GM19324 (cell line): ENCODE measurements around the gene PRPF39.
"Not testable (repeated sequence)": the region's sequence is repeated elsewhere in the genome, so short reads cannot be mapped to it uniquely, and the experiment has no call there.

ENCODE experiments used
- ATAC-seq: cut with Tn5 transposase; IDR thresholded peaks from one replicate; pipeline ENCODE4 v1.9.1; 2021; ENCODE audit warnings: mild to moderate bottlenecking, moderate library complexity; ENCODE audit not compliant: unreplicated experiment, low FRiP score

The PRPF39 gene

DNA sequence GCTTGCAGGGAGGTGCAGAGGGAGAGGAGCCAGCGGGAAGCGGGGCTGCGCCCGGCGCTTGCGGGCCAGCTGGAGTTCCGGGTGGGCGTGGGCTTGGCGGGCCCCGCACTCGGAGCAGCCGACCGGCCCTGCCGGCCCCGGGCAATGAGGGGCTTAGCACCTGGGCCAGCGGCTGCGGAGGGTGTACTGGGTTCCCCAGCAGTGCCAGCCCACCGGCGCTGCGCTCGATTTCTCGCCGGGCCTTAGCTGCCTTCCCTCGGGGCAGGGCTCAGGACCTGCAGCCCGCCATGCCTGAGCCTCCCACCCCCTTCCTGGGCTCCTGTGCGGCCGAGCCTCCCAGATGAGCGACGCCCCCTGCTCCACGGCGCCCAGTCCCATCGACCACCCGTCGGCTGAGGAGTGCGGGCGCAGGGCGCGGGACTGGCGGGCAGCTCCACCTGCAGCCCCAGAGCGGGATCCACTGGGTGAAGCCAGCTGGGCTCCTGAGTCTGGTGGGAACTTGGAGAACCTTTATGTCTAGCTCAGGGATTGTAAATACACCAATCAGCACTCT, 3.4 kb upstream of the PRPF39 start:
- ATAC-seq = not testable (repeated sequence)

DNA sequence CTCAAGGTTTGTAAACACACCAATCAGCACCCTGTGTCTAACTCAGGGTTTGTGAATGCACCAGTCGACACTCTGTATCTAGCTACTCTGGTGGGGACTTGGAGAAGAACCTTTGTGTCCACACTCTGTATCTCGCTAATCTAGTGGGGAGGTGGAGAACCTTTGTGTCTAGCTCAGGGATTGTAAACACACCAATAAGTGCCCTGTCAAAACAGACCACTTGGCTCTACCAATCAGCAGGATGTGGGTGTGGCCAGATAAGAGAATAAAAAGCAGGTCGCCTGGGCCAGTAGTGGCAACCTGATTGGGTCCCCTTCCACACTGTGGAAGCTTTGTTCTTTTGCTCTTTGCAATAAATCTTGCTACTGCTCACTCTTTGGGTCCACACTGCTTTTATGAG, 2.8 kb upstream of the PRPF39 start:
- not testable (repeated sequence) for ATAC-seq

DNA sequence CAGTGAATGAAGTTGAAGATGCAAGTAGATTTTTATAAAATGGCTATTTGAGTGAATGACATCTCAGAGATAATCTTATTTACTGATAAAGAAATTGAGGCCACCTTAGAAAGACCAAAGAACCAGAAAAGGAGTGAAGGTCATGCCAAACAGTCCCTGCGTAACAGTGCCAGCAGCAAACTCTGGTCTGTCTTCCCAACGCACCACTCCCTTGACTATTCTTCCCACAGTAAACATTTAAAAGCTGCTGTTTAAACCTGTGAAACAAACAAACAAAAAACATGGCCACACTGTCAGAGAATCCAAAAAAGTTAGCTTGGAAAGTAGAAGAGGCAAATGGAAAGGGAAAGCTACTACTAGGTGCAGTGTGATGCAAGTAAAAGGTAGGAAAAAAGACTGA, 1.5 kb upstream of the PRPF39 start:
- no peak for ATAC-seq

DNA sequence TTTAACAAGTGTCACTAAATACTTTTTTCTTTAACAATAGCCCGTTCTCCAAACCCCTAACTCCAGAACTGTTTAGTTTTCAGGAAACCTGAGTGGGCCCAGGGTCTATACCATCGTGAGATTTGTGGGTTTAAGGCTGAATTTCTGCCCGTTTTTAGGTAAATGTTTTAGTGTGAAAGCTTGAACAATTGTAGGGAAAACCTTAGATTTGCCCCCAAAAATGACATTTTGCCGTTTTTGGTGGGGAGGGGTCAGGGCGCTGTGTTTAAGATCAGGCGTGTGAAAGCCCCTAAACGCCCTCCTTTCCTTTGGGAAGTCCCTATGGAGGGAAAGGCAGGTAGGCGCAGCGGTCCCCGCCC, 320 bp upstream of the PRPF39 start:
- peak; percentile 4 for ATAC-seq

DNA sequence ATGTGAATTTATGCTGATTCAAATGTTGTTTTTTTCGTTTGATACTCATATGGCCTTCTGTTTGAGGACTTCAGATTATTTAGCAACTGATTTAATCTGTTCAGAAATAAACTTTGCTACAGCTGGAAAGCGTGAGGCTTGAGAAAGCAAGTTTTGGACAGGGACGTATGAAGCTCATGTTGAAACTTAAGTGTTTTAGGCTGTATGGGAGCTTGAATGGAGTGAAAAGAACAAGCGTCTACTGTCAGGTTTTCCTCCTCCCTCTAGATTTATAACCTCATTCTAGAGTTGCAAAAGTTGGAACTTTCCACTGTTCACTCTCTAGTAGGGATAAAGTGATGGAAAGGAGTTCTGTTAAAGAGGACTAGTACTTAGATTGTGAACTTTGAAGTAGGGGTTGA, 1.0 kb downstream of the PRPF39 start:
- ATAC-seq = no peak

DNA sequence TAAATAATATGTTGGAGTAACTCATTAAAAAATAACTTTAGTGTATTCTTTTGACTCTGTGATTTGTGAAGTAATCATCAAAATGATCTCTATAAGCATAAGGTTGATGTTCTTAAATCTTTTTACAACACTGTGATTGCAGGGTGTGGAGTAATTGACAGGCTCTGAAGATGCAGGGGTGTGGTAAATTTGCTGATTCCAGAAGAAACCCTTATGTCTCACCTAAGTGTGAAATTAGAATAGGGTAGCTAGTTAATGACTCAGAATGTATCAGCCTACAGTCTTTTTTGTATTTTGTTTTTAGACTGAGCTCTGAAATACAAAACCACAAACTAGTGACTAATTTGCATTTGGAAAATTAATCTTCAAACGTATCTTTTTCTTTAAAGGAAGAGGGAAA, 5.9 kb downstream of the PRPF39 start:
- peak; percentile 43 for ATAC-seq

DNA sequence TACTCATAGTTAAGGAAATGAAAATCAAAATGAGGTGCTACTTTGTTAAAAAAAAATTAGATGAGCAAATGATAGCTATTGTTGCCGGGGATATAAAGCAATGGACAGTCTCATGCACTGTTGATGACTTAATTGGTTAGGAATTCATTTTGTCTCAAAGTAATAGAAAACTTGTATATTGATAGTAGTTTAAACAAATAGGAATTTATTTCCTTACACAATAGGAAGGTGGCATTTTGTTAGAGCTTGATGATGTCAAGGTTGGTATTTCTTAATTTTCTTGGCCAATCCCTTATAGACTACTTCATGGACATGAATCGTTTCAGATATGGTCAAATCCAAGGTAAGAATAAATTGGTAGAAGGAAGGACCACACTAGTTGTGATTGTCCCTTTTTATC, 7.8 kb downstream of the PRPF39 start:
- no peak for ATAC-seq

DNA sequence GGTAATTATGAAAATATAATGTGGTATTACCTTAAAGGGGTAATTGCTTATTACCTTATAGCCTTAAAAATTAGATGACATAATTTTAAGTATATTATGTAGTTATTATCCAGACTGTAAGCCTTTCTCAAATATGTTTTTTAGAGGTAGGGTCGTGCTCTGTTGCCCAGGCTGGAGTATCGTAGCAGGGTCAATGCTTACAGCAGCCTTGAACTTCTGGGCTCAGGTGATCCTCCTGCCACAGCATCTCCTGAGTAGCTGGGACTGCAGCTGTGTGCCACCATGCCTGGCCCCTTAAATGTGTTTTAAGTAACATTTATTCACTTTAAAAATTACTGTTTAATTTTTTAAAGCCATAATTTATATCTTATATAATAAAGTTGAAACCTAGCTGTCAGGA, 10.4 kb downstream of the PRPF39 start:
- ATAC-seq = no peak

DNA sequence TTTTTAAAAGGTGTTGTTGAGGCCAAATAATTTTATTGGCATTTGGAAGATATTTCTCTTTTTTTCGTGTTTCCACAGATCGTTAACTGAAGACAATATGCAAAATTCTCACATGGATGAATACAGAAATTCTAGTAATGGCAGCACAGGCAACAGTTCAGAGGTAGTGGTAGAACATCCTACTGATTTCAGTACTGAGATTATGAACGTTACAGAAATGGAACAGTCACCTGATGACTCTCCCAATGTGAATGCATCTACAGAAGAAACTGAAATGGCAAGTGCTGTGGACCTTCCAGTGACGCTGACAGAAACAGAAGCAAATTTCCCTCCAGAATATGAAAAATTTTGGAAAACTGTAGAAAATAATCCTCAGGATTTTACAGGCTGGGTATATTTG, 11.2 kb downstream of the PRPF39 start:
- ATAC-seq = no peak

DNA sequence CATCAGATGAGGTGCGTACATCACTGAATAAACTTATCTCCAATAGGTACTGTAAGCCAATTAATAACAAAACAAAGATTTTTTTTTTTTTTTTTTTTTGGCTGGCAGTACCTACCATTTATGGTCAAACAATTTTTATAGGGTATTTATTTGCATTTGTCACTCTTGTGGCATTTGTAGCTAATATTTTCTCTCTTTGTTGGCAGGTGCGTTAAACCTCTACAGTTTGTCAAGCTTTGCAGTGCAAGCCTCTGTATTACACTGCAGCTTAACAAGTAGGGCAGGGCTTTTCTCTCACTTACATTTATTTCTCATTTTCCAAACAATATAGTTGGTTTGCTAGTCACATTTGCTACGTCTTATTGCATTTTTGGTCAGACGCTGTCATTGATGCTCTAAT, 12.3 kb downstream of the PRPF39 start:
- no peak for ATAC-seq

DNA sequence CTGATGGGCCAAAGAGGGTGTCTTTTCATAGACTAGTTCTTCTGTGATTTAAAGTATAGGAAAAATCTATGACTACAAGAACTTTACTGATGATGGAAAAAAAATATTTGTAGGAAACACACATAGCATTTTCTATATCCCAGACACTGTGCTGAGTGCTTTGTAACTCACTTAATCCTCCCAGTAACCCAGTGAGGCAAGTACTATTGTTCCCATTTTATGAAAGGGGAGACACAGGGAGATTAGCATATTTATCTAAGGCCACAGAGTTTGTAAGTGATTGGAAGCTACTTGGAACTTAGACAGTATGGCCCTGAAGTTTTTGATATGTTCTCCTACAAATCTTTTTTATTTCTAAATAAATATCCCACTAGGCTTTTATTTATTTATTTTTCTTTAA, 19.9 kb downstream of the PRPF39 start:
- ATAC-seq = no peak

DNA sequence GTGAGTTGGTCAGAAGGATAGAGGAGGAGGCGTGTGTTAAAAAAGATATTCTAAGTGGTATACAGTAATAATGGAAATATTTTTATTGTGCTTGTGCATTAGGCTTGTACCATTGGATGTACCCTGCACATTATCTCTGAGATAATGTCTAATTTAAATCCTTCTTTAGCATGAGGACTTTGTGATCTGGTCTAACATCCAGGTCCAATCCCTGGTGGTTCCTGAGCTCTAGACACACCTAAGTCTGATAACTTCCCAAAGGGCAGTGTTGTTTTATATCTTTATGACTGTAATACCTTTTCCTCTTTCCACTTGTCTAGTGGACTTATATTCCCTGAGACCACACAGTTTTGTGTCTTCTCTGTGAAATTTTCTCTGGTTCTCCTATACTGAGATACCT, 20.6 kb downstream of the PRPF39 start:
- no peak for ATAC-seq

DNA sequence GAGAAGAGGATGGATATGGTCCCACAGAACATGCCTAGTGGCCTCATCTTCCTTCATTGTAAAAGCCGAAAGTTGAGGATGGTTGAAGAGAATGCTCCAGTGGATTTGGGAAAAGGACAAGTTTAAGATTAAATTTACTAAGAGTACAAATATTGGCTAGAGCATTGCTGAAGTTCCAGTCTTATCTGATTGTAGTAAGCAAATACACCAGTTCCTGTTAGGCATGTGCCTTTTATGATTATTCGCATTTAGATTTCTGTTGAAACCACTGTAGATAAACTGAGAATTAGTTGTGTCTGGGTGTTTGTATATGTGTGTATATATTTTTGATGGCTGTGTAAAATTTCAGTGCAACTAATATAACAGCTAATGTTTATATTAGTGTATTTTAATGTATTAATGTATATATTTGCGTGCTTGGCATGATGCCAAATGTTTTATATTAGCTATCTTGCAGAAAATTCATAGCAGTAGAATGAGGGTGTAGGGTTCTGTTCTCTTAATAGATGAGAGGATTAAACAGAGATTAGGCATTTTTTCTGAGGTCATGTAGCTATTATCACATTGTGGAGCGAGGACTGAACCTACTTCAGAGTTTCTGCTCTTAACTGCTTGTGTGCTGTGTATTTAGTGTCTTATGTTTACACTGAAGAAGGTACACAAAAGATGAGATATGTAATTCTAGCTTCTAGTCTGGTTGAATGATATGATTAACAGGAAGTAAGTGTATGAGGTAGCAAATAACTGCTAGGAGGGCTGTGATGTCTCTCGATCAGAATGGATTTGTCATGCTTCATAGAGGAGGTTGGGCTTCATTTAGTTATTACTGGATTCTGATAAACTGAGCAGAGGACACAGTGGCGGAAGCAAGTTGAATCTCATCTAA, 29.2 kb downstream of the PRPF39 start:
- ATAC-seq = no peak

DNA sequence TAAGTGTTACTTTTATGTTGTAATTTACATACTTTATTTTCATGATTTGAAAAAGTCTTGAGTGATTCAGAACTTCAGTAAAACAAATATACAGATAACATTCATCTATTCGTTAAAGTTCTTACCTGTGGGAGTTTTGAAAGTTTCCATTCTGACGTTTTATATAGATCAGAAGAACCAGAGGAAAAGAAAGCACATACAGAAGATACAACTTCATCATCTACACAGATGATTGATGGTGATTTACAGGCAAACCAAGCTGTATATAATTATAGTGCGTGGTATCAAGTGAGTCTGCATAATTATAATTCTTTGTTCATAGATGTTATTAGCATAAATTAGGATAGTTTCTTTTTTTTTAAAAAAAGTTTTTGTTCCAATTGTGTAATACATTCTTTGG, 30.4 kb downstream of the PRPF39 start:
- ATAC-seq = no peak

DNA sequence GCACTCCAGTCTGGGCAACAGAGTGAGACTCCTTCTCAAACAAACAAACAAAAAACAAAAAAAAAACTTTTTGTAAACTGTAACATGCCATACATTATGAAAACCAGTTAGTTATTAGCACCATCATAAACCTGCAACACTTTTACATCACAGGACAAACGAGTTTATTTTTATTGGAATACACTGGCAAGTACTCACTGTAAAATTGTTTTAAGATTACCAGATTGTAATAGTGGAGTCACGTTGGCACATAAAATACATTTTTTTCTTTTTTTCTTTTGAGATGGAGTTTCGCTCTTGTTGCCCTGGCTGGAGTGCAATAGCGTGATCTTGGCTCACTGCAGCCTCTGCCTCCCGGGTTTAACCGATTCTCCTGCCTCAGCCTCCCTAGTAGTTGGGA, 34.7 kb downstream of the PRPF39 start:
- ATAC-seq = no peak

DNA sequence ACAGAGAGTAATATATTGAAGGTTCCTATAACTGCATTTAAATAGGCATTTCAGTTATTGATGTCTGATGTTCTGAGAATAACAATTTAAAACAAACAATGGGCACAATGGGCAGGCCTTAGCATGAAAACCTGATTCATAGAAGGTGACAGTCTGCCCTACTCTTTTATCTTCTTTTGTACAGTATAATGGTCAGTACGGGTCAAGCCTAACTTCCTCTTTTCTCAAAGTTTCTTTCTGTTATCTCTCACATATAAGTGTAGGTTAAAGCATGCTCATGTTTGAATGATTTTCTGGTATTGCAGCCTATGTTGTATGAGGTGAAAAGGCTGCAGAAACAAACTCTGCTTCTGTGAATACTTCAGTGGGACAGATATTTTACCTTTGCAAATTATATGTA, 36.2 kb downstream of the PRPF39 start:
- ATAC-seq = no peak

DNA sequence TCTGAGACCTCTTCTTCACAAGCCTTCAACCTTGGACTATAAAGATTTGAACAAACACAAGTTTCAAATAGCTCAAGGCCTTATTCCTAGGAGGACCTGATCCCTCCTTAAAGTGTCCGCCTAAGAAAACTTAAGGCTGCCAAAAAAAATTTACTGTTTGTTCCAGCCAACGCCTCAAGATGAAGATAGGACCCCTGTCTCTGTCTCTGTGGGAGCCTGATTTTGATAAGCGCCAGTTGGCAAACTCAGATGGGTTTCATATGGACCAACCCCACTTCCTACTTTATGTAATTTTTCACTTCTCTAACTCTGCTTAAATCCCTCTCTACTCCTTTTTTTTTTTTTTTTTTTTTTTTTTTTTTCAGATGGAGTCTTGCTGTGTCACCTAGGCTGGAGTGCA, 39.4 kb downstream of the PRPF39 start:
- ATAC-seq = no peak

DNA sequence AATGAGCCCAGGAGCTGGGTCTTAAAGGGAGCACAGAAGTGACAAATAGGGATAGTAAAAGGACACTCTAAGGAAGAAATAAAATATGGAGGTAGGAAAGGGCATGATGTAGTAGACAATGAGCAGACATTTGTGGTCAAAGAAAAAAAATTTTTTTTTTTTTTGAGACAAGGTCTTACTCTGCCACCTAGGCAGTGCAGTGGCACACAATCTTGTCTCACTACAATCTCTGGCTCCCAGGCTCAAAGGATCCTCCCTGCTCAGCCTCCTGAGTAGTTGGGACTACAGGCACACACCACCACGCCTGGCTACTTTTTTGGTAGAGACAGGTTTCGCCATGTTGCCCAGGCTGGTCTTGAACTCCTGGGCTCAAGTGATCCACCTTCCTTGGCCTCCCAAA, 41.8 kb downstream of the PRPF39 start:
- ATAC-seq = no peak

DNA sequence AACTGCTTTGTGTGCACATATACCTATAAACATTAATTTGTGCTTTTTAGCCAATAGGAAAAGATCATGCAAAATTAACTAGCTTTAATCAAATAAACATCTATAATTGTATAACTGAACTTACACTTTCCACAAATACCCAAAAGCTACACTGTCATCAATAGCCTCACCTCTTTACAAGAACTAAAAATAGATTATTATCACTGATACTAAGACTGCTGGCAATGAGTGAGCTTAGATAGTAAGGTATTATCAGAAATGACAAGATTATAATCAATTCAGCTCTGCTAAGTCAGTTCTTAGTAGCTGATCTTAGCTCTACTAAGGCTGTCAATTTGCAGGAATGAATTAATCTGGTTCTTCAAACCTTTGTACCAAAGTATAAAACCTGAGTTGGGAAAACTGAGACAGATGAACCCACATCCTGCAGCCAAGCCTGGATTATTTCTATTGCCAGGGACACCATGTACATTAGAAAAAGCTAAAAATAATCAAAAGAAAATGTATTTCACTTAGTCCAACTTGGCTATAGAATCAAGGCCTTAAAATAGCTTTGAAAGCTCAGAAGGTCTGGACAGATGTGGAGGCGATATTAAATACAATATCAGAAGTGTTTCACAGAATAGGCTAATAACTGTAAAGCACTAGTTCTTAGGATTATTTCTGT, 45.2 kb downstream of the PRPF39 start:
- no peak for ATAC-seq

DNA sequence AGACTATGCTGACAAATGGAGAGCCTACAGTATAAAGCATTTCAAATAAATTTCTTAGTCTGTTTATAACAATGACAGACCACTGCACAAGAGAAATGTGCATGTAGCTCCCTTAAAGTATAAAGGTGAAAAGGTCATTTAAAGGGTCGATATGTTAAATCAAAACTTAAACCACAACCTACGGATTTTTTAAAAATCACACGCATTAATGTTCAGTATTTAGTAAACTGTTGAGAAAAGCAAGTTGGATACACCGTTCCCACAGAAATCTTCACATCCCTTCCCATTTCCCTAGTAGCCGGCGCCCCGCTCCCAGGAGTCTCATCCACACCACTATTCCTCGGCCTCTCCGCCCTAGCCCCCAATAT, 49.8 kb downstream of the PRPF39 start:
- ATAC-seq = no peak

DNA sequence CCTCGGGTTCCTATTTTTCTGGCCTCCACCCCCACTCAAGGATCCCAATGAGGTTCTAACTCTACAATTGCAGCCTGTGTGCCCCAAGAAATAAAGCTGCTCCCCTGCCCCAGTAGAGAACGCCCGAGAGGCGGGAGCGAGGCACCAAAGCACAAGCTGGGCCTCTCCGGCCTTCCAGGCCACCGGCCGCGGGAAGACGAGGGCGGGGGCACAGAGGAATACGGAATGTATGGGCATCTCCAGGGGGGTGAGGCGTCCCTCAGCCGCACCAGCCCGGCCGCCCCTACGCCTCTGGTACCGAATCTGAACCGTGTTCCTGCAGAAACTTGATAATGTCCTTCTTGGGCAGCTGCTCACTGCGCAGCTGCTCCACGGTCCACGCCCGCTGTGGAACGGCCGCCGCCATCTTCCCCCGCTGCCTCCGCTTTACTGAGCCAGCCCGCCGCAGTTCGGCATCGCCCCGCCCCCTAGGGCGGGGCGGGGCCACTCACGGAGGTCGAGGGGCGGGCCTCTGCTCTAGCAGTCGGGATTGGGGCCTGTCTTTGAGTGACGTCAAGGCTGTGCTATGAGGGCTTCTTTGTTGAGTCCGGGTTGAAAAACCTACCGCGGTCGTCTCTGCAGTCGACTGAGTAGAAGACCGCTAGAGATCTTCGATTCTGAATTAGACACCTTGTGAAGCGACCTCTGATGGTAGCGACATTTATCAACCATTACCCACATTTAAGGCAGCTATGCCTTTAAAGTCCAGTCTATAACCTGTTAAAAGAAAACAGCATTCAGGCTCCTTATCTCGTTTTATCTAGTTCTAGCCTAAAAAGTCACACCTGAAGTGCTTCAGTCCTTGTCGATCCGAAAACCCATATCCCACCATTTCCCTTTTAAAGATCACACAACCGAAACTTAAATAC, 50.4 kb downstream of the PRPF39 start, which contains the start of gene FKBP3:
Gene FKBP3, minus strand, starts transcription at position 431 of the 908 bp plus-strand sequence. Its CDS starts 25 bp downstream, at position 406.
- peak; percentile 91 for ATAC-seq
